HEK293T (cell line): ENCODE results near the gene MROH7.

Source experiments
- BHLHE40 ChIP-seq: fragments of 450-650 bp; IDR thresholded peaks from 2 replicates; pipeline ENCODE4 v1.6.1; 2016; ENCODE audit warnings: mild to moderate bottlenecking, moderate library complexity, borderline replicate concordance
- CTBP1 ChIP-seq: fragments of 450-650 bp; IDR thresholded peaks from 2 replicates; pipeline ENCODE4 v1.6.1; 2016; ENCODE audit warnings: borderline replicate concordance
- FOXA1 ChIP-seq: fragments of 450-650 bp; IDR thresholded peaks from 2 replicates; pipeline ENCODE4 v1.6.1; 2016; ENCODE audit warnings: mild to moderate bottlenecking
- FOXM1 ChIP-seq: fragments of 450-650 bp; IDR thresholded peaks from 2 replicates; pipeline ENCODE4 v1.6.1; 2017; ENCODE audit warnings: mild to moderate bottlenecking, borderline replicate concordance
- LEF1 ChIP-seq: fragments of 450-650 bp; IDR thresholded peaks from 2 replicates; pipeline ENCODE4 v1.6.1; 2017; ENCODE audit warnings: mild to moderate bottlenecking, borderline replicate concordance
- PKNOX1 ChIP-seq: fragments of 450-650 bp; IDR thresholded peaks from 2 replicates; pipeline ENCODE4 v1.6.1; 2016
- SP1 ChIP-seq: fragments of 450-650 bp; IDR thresholded peaks from 2 replicates; pipeline ENCODE4 v1.6.1; 2017
- SUZ12 ChIP-seq: fragments of 450-650 bp; IDR thresholded peaks from 2 replicates; pipeline ENCODE4 v1.6.1; 2016; ENCODE audit warnings: mild to moderate bottlenecking
- TARDBP ChIP-seq: fragments of 450-650 bp; IDR thresholded peaks from 2 replicates; pipeline ENCODE4 v1.6.1; 2016

GRCh38 chr1:54658164-54658913 is 16.8 kb downstream of the MROH7 start:
- TF ChIP-seq SP1 = no peak
- TF ChIP-seq CTBP1 = no peak
- TF ChIP-seq FOXM1 = no peak
- TF ChIP-seq BHLHE40 = no peak
- TF ChIP-seq PKNOX1 = no peak
- TF ChIP-seq SUZ12 = no peak
- TF ChIP-seq LEF1 = no peak
- TF ChIP-seq TARDBP = no peak
- TF ChIP-seq FOXA1 = no peak
